Ovary (tissue), 9 donors: ENCODE measurements around the gene GOLGA5. TPM values are rescaled to one million over a fixed set of nuclear protein-coding genes. Genes with fewer than 3 reads are reported as not detected.
"Not testable (repeated sequence)": the region's sequence is repeated elsewhere in the genome, so short reads cannot be mapped to it uniquely, and the experiment has no call there.

ENCODE experiments used
- DNase-seq, 5 donors: peaks; one replicate each; pipeline ENCODE4 v3.0.0-alpha.2; 2019 to 2020
- H3K27ac ChIP-seq, 2 donors: fragments of 200-600 bp; one replicate each; pipeline versions ENCODE4 v1.5.1 to v1.8.0; 2019 to 2022
- H3K27me3 ChIP-seq: fragments of 200-600 bp; one replicate; pipeline ENCODE4 v1.8.0; 2022
- H3K36me3 ChIP-seq: fragments of 200-600 bp; sonication (generic); one replicate; pipeline ENCODE4 v1.5.1; 2019
- H3K4me1 ChIP-seq: one replicate; pipeline ENCODE4 v1.8.1; 2013; ENCODE audit warnings: mild to moderate bottlenecking, moderate library complexity; ENCODE audit not compliant: insufficient read depth
- H3K4me3 ChIP-seq: fragments of 200-600 bp; sonication (generic); one replicate; pipeline ENCODE4 v1.5.1; 2017
- H3K9me3 ChIP-seq, 2 donors: fragments of 200-600 bp in 1 of 2; sonication (generic) in 1 of 2; one replicate each; pipeline versions ENCODE4 v1.5.1 to v1.8.1; 2013 to 2019; ENCODE audit warnings: mild to moderate bottlenecking in 1 of 2, moderate library complexity in 1 of 2
- EP300 ChIP-seq: sonication (generic); formaldehyde crosslinking; IDR thresholded peaks from one replicate; pipeline ENCODE4 v1.6.1; 2017; ENCODE audit warnings: antibody characterized with exemption
- POLR2A ChIP-seq: fragments of 450-650 bp; IDR thresholded peaks from one replicate; pipeline ENCODE4 v1.6.1; 2017; ENCODE audit warnings: antibody characterized with exemption, mild to moderate bottlenecking, moderate library complexity
- WGBS, 3 donors: extraction: QIAGEN DNeasy Blood & Tissue Kit in 1 of 3; methylation state at CpG; one replicate each; pipeline versions ENCODE4 v1.1.5 to v1.1.7; 2013 to 2017; 5-methylcytosine and 5-hydroxymethylcytosine counted together
- intact Hi-C, 4 donors: fragments of 100-400 bp; cut with DNase I; formaldehyde crosslinking; loops; one replicate each; pipeline versions ENCODE4 v1.11.0 to v1.15.1; 2022 to 2023
- polyA plus RNA-seq, 2 donors: library from polyadenylated mRNA; stranded (reverse); fragments of 200-250 nt in 1 of 2; fragments of 350-450 nt in 1 of 2; fragmentation: Illumina TruSeq in 1 of 2; extraction: RNeasy Lipid Tissue Mini Kit (QIAGEN cat#74804) in 1 of 2; gene quantifications; one replicate each; pipeline ENCODE4 v1.2.3, GENCODE V29; 2013 to 2014
- total RNA-seq, 7 donors: library from RNA; depleted of rRNA in 2 of 7; stranded (reverse); fragments of >200 nt in 2 of 7; fragmentation: NEBNext Ultra II Directional in 3 of 7; extraction: Animal tissue kit (Norgen Biotek cat#: 25700) in 3 of 7; gene quantifications; one replicate each; pipeline versions ENCODE4 v1.1.0 to v1.2.4, GENCODE V29; 2016 to 2023
- TF ChIP-seq, protein P1 (sequence below), 3 donors: fragments of 450-650 bp in 2 of 3; fragments of 200-600 bp in 1 of 3; IDR thresholded peaks; one replicate each; pipeline versions ENCODE4 v1.5.1 to v1.8.0; 2016 to 2022; ENCODE audit warnings: antibody characterized with exemption in 3 of 3, mild to moderate bottlenecking in 1 of 3
- donor health status: DM: no; HTN: no; CAD: no; lungs with moderate emphysema.
- donor health status: DM: no; HTN: no; CAD: no.
- donor health status: Bipolar disorder and iron deficiency.
- donor health status: DM: yes; HTN: yes; CAD: no.
- donor health status: DM: no; HTN: no; CAD: no.
- donor health status: DM: yes; HTN: yes; CAD: no.

The GOLGA5 gene
- total and polyA plus RNA-seq, 9 donors = 19.6 to 31.2 (median 25.9) TPM

DNA sequence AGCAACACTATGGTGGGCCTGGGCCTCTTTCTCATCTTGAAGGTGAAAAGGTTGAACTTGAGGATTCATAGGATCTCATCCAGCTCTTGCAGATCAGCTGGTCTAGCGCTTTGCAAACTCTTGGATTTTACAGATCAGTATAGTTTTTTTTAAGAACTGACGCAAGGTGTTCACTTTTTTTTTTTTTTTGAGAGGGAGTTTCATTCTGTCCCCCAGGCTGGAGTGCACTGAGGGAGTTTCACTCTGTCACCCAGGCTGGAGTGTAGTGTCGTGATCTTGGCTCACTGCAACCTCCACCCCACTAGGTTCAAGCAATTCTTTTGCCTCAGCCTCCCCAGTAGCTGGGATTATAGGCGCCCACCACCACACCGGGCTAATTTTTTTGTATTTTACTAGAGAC lies 25.3 kb upstream of the GOLGA5 start:
- intact Hi-C loops = no loop called here
- TF ChIP-seq, protein P1, sequence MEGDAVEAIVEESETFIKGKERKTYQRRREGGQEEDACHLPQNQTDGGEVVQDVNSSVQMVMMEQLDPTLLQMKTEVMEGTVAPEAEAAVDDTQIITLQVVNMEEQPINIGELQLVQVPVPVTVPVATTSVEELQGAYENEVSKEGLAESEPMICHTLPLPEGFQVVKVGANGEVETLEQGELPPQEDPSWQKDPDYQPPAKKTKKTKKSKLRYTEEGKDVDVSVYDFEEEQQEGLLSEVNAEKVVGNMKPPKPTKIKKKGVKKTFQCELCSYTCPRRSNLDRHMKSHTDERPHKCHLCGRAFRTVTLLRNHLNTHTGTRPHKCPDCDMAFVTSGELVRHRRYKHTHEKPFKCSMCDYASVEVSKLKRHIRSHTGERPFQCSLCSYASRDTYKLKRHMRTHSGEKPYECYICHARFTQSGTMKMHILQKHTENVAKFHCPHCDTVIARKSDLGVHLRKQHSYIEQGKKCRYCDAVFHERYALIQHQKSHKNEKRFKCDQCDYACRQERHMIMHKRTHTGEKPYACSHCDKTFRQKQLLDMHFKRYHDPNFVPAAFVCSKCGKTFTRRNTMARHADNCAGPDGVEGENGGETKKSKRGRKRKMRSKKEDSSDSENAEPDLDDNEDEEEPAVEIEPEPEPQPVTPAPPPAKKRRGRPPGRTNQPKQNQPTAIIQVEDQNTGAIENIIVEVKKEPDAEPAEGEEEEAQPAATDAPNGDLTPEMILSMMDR (IDR thresholded peaks at IDR 0.05) = no peak
- TF ChIP-seq POLR2A (no peak), EP300 (no peak)
- no peak overlapping the region for H3K27ac ChIP-seq

GRCh38 chr14:92770484-92770883 lies 23.6 kb upstream of the GOLGA5 start:
- no peak for DNase-seq
- intact Hi-C loops = no loop called here
- Histone ChIP-seq H3K4me1 (no peaks in the 10 kb centered on the region), H3K36me3 (no peaks in the 10 kb centered on the region), H3K27ac (no peak overlapping the region), H3K27me3 (no peaks in the 10 kb centered on the region), H3K9me3 (no peaks in the 10 kb centered on the region), H3K4me3 (no peak overlapping the region)
- TF ChIP-seq EP300 (no peak), POLR2A (no peak)
- TF ChIP-seq, protein P1 (IDR thresholded peaks at IDR 0.05) = no peak
- 85 to 87% (median 87%) methylated on average over 2 of the region's 2 CpGs for WGBS, 3 donors

More for the DNA sequence above, 25.3 kb upstream of the GOLGA5 start:
- Histone ChIP-seq H3K27me3 (no peaks in the 10 kb centered on the region), H3K4me1 (no peaks in the 10 kb centered on the region), H3K4me3 (no peak overlapping the region), H3K36me3 (no peaks in the 10 kb centered on the region), H3K9me3 (no peaks in the 10 kb centered on the region)
- WGBS, 3 donors = 93 to 96% (median 95%) methylated on average over 5 of the region's 5 CpGs
- DNase-seq = no peak

DNA sequence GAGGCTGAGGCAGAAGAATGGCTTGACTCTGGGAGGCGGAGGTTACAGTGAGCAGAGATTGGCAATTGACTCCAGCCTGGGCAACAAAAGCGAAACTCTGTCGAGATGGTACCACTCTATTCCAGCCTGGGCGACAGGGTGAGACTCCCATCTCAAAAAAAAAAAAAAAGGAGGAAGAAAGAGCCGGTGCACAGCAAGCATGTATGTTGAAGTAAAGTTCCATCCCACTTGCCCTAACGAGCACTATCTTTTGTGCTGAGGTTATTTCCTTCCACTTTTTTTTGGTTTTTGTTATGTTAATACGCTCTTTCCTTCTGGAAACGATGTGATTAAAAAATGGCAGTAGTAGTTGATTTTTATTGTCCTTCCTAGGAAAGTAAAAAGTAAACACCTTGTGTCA lies 19.5 kb upstream of the GOLGA5 start:
- WGBS, 3 donors = 77 to 79% (median 78%) methylated on average over 8 of the region's 8 CpGs

DNA sequence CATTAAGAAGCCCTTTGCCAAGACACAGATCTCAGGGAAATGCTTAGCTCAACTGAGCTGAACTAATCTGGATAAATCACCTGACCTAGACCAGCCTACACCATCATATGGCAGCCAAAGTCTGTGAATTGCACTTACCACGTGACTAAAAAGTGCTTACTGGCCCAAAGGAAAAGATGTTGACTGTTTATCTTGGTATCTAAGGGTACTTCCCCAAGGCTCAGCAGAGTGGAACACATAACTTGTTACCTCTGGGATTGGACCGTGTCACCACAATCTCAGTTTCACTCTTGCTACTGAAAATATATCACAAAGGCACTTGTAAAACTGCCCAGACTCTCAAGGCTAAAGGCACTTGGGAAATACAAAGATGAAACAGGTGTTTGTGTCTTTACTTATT lies 18.8 kb upstream of the GOLGA5 start:
- H3K36me3 ChIP-seq, H3K9me3 ChIP-seq, H3K4me3 ChIP-seq, H3K4me1 ChIP-seq, intact Hi-C loops, H3K27me3 ChIP-seq, DNase-seq, H3K27ac ChIP-seq: not testable (repeated sequence)
- WGBS, 3 donors = 12 to 17% (median 13%) methylated on average over 2 of the region's 2 CpGs

More for the DNA sequence above, 19.5 kb upstream of the GOLGA5 start:
- Histone ChIP-seq H3K27me3 (no peaks in the 10 kb centered on the region), H3K4me3 (no peak overlapping the region), H3K9me3 (no peaks in the 10 kb centered on the region), H3K4me1 (no peaks in the 10 kb centered on the region), H3K27ac (no peak overlapping the region), H3K36me3 (no peaks in the 10 kb centered on the region)
- TF ChIP-seq POLR2A (no peak), EP300 (no peak)
- TF ChIP-seq, protein P1 (IDR thresholded peaks at IDR 0.05) = no peak
- intact Hi-C loops = no loop called here
- DNase-seq = no peak

DNA sequence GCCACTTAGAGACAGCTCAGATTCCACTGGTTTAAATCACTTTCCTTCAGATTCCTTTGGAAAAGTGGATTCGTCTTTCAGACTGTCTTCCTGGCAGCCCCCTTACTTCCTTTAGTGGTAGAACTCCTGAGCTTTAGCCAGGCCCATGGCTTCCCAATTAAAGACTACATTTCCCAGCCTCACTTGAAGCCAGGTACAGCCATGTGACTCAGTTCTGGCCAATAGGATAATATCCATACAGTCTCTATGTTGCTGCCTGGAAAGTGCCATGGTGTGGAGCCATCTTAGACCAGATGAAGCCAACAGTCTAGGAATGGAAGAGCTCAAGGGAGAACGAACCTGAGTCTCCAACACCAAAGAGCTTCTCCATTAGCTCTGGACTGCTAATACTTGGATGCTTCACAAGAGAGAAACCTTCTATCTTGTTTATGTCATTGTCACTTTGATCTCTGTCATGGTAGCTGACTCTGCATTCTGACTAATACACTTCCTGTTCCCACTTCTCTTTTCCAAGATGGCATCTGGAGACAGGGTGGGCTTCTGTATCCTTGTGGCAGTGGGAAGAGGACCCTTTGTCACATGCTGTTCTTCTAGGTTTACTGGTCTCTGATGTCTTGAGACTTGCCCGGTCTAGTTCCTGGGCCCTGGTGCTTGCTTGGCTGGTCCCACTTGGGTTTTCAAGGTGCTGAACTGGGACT lies 15.1 kb upstream of the GOLGA5 start:
- H3K4me3 ChIP-seq, DNase-seq, H3K36me3 ChIP-seq, H3K9me3 ChIP-seq, H3K27me3 ChIP-seq, H3K27ac ChIP-seq, intact Hi-C loops, H3K4me1 ChIP-seq: not testable (repeated sequence)
- WGBS, 3 donors = 75 to 89% (median 88%) methylated on average over 2 to 3 of the region's 3 CpGs
